ENCODE measurements around the gene WDFY4. TPM values are rescaled to one million over a fixed set of nuclear protein-coding genes. Genes with fewer than 3 reads are reported as not detected.

WDFY4 gene
- total and polyA plus RNA-seq, 7 experiments from 2014 or later = 0.12 to 39.3 (median 1.5) TPM

- Mint-ChIP-seq H3K36me3 (no peaks in the 10 kb centered on the region), H3K4me3 (no peak overlapping the region), H3K27ac (no peak overlapping the region), H3K9me3 (peaks cover 0 to 2% (median 0%) of the 10 kb centered on the region in 11 donors), H3K4me1 (peaks cover 0 to 6% (median 0%) of the 10 kb centered on the region in 7 donors), H3K27me3 (peaks cover 0 to 5% (median 0%) of the 10 kb centered on the region in 5 donors)
- ATAC-seq (no peak), DNase-seq (no peak)
- intact Hi-C loops (cut with micrococcal nuclease) = loop anchor here in 1 of 2 donors (10.0 kb wide), 1 partner anchor 117 kb away; no protein-coding TSS in a partner anchor
- H3K36me3 ChIP-seq (ENCODE audit: control insufficient read depth in 2 of 3, insufficient read depth in 3 of 3, low read length in 3 of 3) = no peaks in the 10 kb centered on the region
- no peaks in the 10 kb centered on the region for H3K9me3 ChIP-seq (ENCODE audit: control insufficient read depth in 2 of 3, low read length in 3 of 3)
- no peak overlapping the region for H3K27ac ChIP-seq (ENCODE audit: low read depth, low read length)
- H3K4me1 ChIP-seq (ENCODE audit: control insufficient read depth in 2 of 2, insufficient read depth in 2 of 2, low read length in 2 of 2) = no peaks in the 10 kb centered on the region
- CTCF ChIA-PET = no interaction called here
- no peaks in the 10 kb centered on the region for H3K27me3 ChIP-seq (ENCODE audit: control insufficient read depth in 2 of 2, insufficient read depth in 2 of 2, low read length in 2 of 2)
- POLR2A ChIA-PET = no interaction called here
- H3K4me3 ChIP-seq (ENCODE audit: low read length) = no peak overlapping the region
Measured at GRCh38 chr10:48767373-48768143, 82.9 kb downstream of the WDFY4 start.

GRCh38 chr10:48768144-48768766 is 83.6 kb downstream of the WDFY4 start:
- peaks cover 0 to 2% (median 0%) of the 10 kb centered on the region in 11 donors for H3K9me3 Mint-ChIP-seq
- POLR2A ChIA-PET = no interaction called here
- H3K27me3 ChIP-seq (ENCODE audit: control insufficient read depth in 2 of 2, insufficient read depth in 2 of 2, low read length in 2 of 2) = no peaks in the 10 kb centered on the region
- H3K4me3 Mint-ChIP-seq = no peak overlapping the region
- no peak for ATAC-seq
- intact Hi-C loops (cut with micrococcal nuclease) = loop anchor here in 1 of 2 donors (10.0 kb wide), 1 partner anchor 117 kb away; no protein-coding TSS in a partner anchor
- CTCF ChIA-PET = interaction anchor here (0.8 kb wide), 1 partner anchor 74 kb away, joined by 3 read pairs; no protein-coding TSS in a partner anchor
- H3K9me3 ChIP-seq (ENCODE audit: control insufficient read depth in 2 of 3, low read length in 3 of 3) = no peaks in the 10 kb centered on the region
- no peak overlapping the region for H3K27ac ChIP-seq (ENCODE audit: low read depth, low read length)
- no peak for DNase-seq
- no peak overlapping the region for H3K4me3 ChIP-seq (ENCODE audit: low read length)
- no peaks in the 10 kb centered on the region for H3K36me3 Mint-ChIP-seq
- H3K36me3 ChIP-seq (ENCODE audit: control insufficient read depth in 2 of 3, insufficient read depth in 3 of 3, low read length in 3 of 3) = no peaks in the 10 kb centered on the region
- peaks cover 0 to 5% (median 0%) of the 10 kb centered on the region in 5 donors for H3K27me3 Mint-ChIP-seq
- no peak overlapping the region for H3K27ac Mint-ChIP-seq
- H3K4me1 Mint-ChIP-seq = peaks cover 0 to 6% (median 0%) of the 10 kb centered on the region in 7 donors
- H3K4me1 ChIP-seq (ENCODE audit: control insufficient read depth in 2 of 2, insufficient read depth in 2 of 2, low read length in 2 of 2) = no peaks in the 10 kb centered on the region

- Histone ChIP-seq H3K36me3 (ENCODE audit: control insufficient read depth in 2 of 3, insufficient read depth in 3 of 3, low read length in 3 of 3) (no peaks in the 10 kb centered on the region), H3K27ac (ENCODE audit: low read depth, low read length) (no peak overlapping the region), H3K27me3 (ENCODE audit: control insufficient read depth in 2 of 2, insufficient read depth in 2 of 2, low read length in 2 of 2) (no peaks in the 10 kb centered on the region), H3K4me1 (ENCODE audit: control insufficient read depth in 2 of 2, insufficient read depth in 2 of 2, low read length in 2 of 2) (no peaks in the 10 kb centered on the region), H3K4me3 (ENCODE audit: low read length) (no peak overlapping the region), H3K9me3 (ENCODE audit: control insufficient read depth in 2 of 3, low read length in 3 of 3) (no peaks in the 10 kb centered on the region)
- Mint-ChIP-seq H3K27me3 (peaks cover 0 to 5% (median 0%) of the 10 kb centered on the region in 5 donors), H3K4me1 (peaks cover 0 to 6% (median 0%) of the 10 kb centered on the region in 7 donors), H3K9me3 (peaks cover 0 to 2% (median 0%) of the 10 kb centered on the region in 11 donors), H3K36me3 (no peaks in the 10 kb centered on the region), H3K27ac (no peak overlapping the region), H3K4me3 (no peak overlapping the region)
- ATAC-seq (no peak), DNase-seq (no peak)
- CTCF ChIA-PET = interaction anchor here (0.8 kb wide), 1 partner anchor 74 kb away, joined by 3 read pairs; no protein-coding TSS in a partner anchor
- POLR2A ChIA-PET = no interaction called here
- intact Hi-C loops (cut with micrococcal nuclease) = loop anchor here in 1 of 2 donors (10.0 kb wide), 1 partner anchor 116 kb away; no protein-coding TSS in a partner anchor
Measured at GRCh38 chr10:48768926-48769325, 84.3 kb downstream of the WDFY4 start.

GRCh38 chr10:48769706-48770435 is 85.2 kb downstream of the WDFY4 start:
- H3K4me3 Mint-ChIP-seq = no peak overlapping the region
- Histone ChIP-seq H3K27me3 (ENCODE audit: control insufficient read depth in 2 of 2, insufficient read depth in 2 of 2, low read length in 2 of 2) (no peaks in the 10 kb centered on the region), H3K36me3 (ENCODE audit: control insufficient read depth in 2 of 3, insufficient read depth in 3 of 3, low read length in 3 of 3) (no peaks in the 10 kb centered on the region), H3K4me1 (ENCODE audit: control insufficient read depth in 2 of 2, insufficient read depth in 2 of 2, low read length in 2 of 2) (no peaks in the 10 kb centered on the region), H3K4me3 (ENCODE audit: low read length) (no peak overlapping the region), H3K9me3 (ENCODE audit: control insufficient read depth in 2 of 3, low read length in 3 of 3) (no peaks in the 10 kb centered on the region), H3K27ac (ENCODE audit: low read depth, low read length) (no peak overlapping the region)
- ChIA-PET POLR2A (no interaction called here), CTCF (no interaction called here)
- no peak for DNase-seq
- no peak for ATAC-seq
- peaks cover 0 to 2% (median 0%) of the 10 kb centered on the region in 5 donors for H3K27me3 Mint-ChIP-seq
- no peaks in the 10 kb centered on the region for H3K36me3 Mint-ChIP-seq
- H3K27ac Mint-ChIP-seq = no peak overlapping the region
- H3K4me1 Mint-ChIP-seq = peaks cover 0 to 3% (median 0%) of the 10 kb centered on the region in 7 donors
- intact Hi-C loops (cut with micrococcal nuclease) = loop anchor here in 1 of 2 donors (10.0 kb wide), 1 partner anchor 115 kb away; no protein-coding TSS in a partner anchor
- peaks cover 0 to 2% (median 0%) of the 10 kb centered on the region in 11 donors for H3K9me3 Mint-ChIP-seq

GRCh38 chr10:48770561-48771089 is 86.0 kb downstream of the WDFY4 start:
- intact Hi-C loops (cut with micrococcal nuclease) = no loop called here
- Histone ChIP-seq H3K4me3 (ENCODE audit: low read length) (no peak overlapping the region), H3K27me3 (ENCODE audit: control insufficient read depth in 2 of 2, insufficient read depth in 2 of 2, low read length in 2 of 2) (no peaks in the 10 kb centered on the region), H3K36me3 (ENCODE audit: control insufficient read depth in 2 of 3, insufficient read depth in 3 of 3, low read length in 3 of 3) (no peaks in the 10 kb centered on the region), H3K27ac (ENCODE audit: low read depth, low read length) (no peak overlapping the region), H3K4me1 (ENCODE audit: control insufficient read depth in 2 of 2, insufficient read depth in 2 of 2, low read length in 2 of 2) (no peaks in the 10 kb centered on the region), H3K9me3 (ENCODE audit: control insufficient read depth in 2 of 3, low read length in 3 of 3) (no peaks in the 10 kb centered on the region)
- POLR2A ChIA-PET = no interaction called here
- no peak for DNase-seq
- Mint-ChIP-seq H3K4me1 (peaks cover 0 to 3% (median 0%) of the 10 kb centered on the region in 7 donors), H3K9me3 (peaks cover 0 to 2% (median 0%) of the 10 kb centered on the region in 11 donors), H3K36me3 (no peaks in the 10 kb centered on the region), H3K27me3 (no peaks in the 10 kb centered on the region), H3K27ac (no peak overlapping the region), H3K4me3 (no peak overlapping the region)
- CTCF ChIA-PET = no interaction called here
- no peak for ATAC-seq

GRCh38 chr10:48771234-48771633 is 86.6 kb downstream of the WDFY4 start:
- Histone ChIP-seq H3K27ac (ENCODE audit: low read depth, low read length) (no peak overlapping the region), H3K4me3 (ENCODE audit: low read length) (no peak overlapping the region), H3K4me1 (ENCODE audit: control insufficient read depth in 2 of 2, insufficient read depth in 2 of 2, low read length in 2 of 2) (no peaks in the 10 kb centered on the region), H3K27me3 (ENCODE audit: control insufficient read depth in 2 of 2, insufficient read depth in 2 of 2, low read length in 2 of 2) (no peaks in the 10 kb centered on the region), H3K36me3 (ENCODE audit: control insufficient read depth in 2 of 3, insufficient read depth in 3 of 3, low read length in 3 of 3) (no peaks in the 10 kb centered on the region), H3K9me3 (ENCODE audit: control insufficient read depth in 2 of 3, low read length in 3 of 3) (no peaks in the 10 kb centered on the region)
- DNase-seq (no peak), ATAC-seq (no peak)
- Mint-ChIP-seq H3K4me3 (no peak overlapping the region), H3K27ac (no peak overlapping the region), H3K36me3 (no peaks in the 10 kb centered on the region), H3K9me3 (peaks cover 0 to 2% (median 0%) of the 10 kb centered on the region in 11 donors), H3K4me1 (peaks cover 0 to 3% (median 0%) of the 10 kb centered on the region in 7 donors), H3K27me3 (peaks cover 0 to 3% (median 0%) of the 10 kb centered on the region in 5 donors)
- ChIA-PET POLR2A (no interaction called here), CTCF (no interaction called here)
- intact Hi-C loops (cut with micrococcal nuclease) = no loop called here
